Epithelial cell of esophagus (primary cell): ENCODE measurements around the gene PDE6H.
A peak's percentile ranks its signal among the peaks of the same experiment; 100 is the strongest.

Experiments used
- DNase-seq: peaks from one replicate; pipeline ENCODE4 v3.0.0; 2010; ENCODE audit warnings: low read depth
- H3K4me3 ChIP-seq: 2 replicates; pipeline ENCODE4 v1.5.1; 2011; ENCODE audit warnings: mild to moderate bottlenecking, low read length, control low read depth
- TF ChIP-seq, protein P1 (sequence below): IDR thresholded peaks from 2 replicates; pipeline ENCODE4 v1.5.1; 2011; ENCODE audit warnings: low read depth, mild to moderate bottlenecking, low read length, control low read depth, inconsistent platforms; ENCODE audit not compliant: insufficient read depth; ENCODE audit errors: missing control alignments

PDE6H gene

GRCh38 chr12:14991069-14991468 lies 18.2 kb downstream of the PDE6H start:
- TF ChIP-seq, protein P1, sequence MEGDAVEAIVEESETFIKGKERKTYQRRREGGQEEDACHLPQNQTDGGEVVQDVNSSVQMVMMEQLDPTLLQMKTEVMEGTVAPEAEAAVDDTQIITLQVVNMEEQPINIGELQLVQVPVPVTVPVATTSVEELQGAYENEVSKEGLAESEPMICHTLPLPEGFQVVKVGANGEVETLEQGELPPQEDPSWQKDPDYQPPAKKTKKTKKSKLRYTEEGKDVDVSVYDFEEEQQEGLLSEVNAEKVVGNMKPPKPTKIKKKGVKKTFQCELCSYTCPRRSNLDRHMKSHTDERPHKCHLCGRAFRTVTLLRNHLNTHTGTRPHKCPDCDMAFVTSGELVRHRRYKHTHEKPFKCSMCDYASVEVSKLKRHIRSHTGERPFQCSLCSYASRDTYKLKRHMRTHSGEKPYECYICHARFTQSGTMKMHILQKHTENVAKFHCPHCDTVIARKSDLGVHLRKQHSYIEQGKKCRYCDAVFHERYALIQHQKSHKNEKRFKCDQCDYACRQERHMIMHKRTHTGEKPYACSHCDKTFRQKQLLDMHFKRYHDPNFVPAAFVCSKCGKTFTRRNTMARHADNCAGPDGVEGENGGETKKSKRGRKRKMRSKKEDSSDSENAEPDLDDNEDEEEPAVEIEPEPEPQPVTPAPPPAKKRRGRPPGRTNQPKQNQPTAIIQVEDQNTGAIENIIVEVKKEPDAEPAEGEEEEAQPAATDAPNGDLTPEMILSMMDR = no peak
- no peak overlapping the region for H3K4me3 ChIP-seq
- DNase-seq = no peak

GRCh38 chr12:14992673-14993072 lies 19.8 kb downstream of the PDE6H start:
- no peak for DNase-seq
- TF ChIP-seq, protein P1 = no peak
- no peak overlapping the region for H3K4me3 ChIP-seq

DNA sequence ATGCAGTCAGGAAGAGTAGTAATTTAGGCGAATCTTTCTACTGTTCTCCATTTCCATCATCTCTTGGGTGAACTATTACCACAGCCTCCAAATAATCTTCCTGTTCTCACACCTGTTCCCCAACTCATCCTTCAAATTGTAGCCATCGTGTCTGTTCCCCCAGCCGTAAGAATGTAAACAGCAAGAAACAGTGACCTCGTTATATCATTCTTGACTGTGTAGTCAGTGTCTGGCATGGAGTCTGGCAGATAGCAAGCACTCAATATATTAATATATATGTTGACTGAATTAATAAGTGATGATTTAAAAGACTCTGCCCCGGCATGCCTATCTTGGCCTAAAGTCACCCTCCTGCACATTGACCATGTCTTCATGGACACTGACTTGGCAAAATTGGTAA lies 20.3 kb downstream of the PDE6H start:
- H3K4me3 ChIP-seq = no peak overlapping the region
- no peak for DNase-seq
- TF ChIP-seq, protein P1 = no peak

DNA sequence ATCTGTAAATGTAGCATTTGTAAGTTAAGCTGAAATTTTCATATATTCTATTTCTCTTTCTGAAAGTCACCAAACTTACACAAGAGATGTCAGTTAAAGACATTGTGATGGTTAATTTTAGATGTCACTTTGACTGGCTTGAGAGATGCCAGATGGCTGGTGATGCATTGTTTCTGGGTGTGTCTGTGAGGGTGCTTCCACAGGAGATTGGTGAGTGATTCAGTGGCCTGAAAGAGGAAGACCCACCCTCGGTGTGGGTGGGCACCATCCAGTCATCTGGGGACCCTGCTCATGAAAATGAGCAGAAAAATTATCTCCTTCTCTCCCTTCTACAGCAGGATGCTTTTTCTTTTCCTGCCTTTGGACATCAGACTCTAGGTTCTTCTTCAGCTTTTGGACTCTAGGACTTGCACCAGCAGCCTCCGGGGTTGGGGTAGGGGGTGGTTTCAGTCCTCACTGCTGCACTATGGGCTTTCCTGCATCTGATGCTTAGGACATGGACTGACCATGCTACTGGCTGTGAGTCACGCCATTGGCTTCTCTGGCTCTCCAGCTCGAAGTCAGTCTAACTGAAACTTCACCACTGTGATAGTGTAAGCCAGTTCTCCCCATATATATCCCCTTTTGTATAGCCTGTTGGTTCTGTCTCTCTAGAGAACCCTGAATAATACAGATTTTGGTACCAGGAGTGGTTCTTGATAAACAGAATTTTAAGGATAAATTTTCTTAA lies 20.9 kb downstream of the PDE6H start:
- DNase-seq = no peak
- no peak overlapping the region for H3K4me3 ChIP-seq
- TF ChIP-seq, protein P1 = no peak

GRCh38 chr12:14994610-14995009 lies 21.8 kb downstream of the PDE6H start:
- no peak overlapping the region for H3K4me3 ChIP-seq
- TF ChIP-seq, protein P1 = no peak
- no peak for DNase-seq

DNA sequence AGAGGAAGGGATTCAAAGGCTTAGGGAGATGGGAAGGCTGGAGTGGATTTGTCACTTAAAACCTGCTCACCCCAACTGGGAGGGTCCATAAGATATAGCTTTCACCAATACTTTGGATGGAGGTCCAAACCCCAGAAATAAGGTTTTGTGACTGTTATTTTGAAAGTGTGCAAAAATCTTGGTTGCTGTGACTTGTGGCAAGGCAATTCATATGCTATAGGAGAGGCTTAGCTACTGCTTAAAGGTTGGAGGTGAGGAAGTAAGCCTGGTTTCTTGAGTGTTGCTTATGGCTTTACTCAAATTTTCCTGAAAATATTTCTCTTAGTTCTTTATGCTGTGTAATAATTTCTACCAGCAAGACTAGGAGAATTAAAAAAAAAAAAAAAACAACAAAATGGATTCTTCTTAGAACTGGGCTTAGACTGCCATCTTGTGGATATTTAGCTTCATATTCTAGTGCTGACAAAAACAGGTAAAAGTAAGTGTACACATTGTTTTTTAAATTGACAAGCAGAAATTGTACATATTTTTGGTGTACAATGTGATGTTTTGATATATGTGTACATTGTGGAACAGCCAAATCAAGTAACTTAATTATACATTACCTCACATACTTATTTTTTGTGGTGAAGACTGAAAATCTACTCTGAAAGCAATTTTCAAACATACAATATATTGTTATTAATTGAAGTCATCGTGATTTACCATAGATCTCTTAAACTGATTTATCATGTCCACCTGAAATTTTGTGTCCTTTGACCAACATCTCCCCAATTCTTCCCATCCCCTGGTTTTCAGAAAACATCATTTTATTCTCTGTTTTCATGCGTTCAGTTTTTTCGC lies 23.0 kb downstream of the PDE6H start:
- H3K4me3 ChIP-seq = no peak overlapping the region
- peak; percentile 72 for DNase-seq
- TF ChIP-seq, protein P1 = peak; percentile 49
